Lower lobe of right lung (tissue), 2 donors: ENCODE measurements around the gene NOBOX. TPM values are rescaled to one million over a fixed set of nuclear protein-coding genes. Genes with fewer than 3 reads are reported as not detected.
"Not testable (repeated sequence)": the region's sequence is repeated elsewhere in the genome, so short reads cannot be mapped to it uniquely, and the experiment has no call there.

Source experiments
- ATAC-seq, 2 donors: fragments of 200-7000 bp; cut with Tn5 transposase; one replicate each; pipeline ENCODE4 v1.9.1; 2020 to 2022; ENCODE audit warnings: mild to moderate bottlenecking in 2 of 2, moderate library complexity in 2 of 2
- DNase-seq: peaks from one replicate; pipeline ENCODE4 v3.0.0-alpha.2; 2020
- H3K27ac ChIP-seq: fragments of 200-600 bp; one replicate; pipeline ENCODE4 v1.8.0; 2022
- H3K27me3 ChIP-seq: fragments of 200-600 bp; one replicate; pipeline ENCODE4 v1.8.0; 2022; ENCODE audit warnings: low read depth
- H3K36me3 ChIP-seq: fragments of 200-600 bp; one replicate; pipeline ENCODE4 v1.8.0; 2022; ENCODE audit warnings: mild to moderate bottlenecking
- H3K4me1 ChIP-seq: fragments of 200-600 bp; one replicate; pipeline ENCODE4 v1.8.0; 2022
- H3K4me3 ChIP-seq: fragments of 200-600 bp; one replicate; pipeline ENCODE4 v1.8.0; 2022; ENCODE audit warnings: mild to moderate bottlenecking
- H3K9me3 ChIP-seq: fragments of 200-600 bp; one replicate; pipeline ENCODE4 v1.8.0; 2022
- intact Hi-C: fragments of 100-400 bp; cut with DNase I; formaldehyde crosslinking; loops from one replicate; pipeline ENCODE4 v1.11.0; 2022
- total RNA-seq: library from RNA; stranded (reverse); fragmentation: NEBNext Ultra II Directional; extraction: Animal tissue kit (Norgen Biotek cat#: 25700); gene quantifications from one replicate; pipeline ENCODE4 v1.2.1, GENCODE V29; 2021
- TF ChIP-seq, protein P1 (sequence below): fragments of 200-600 bp; IDR thresholded peaks from one replicate; pipeline ENCODE4 v1.8.0; 2022; ENCODE audit warnings: antibody characterized with exemption, mild to moderate bottlenecking
- donor health status: DM: no; HTN: yes; CAD: no; lungs with severe emphysema.

Gene NOBOX
- total RNA-seq, 1 donor from 2014 or later, result not detected

DNA sequence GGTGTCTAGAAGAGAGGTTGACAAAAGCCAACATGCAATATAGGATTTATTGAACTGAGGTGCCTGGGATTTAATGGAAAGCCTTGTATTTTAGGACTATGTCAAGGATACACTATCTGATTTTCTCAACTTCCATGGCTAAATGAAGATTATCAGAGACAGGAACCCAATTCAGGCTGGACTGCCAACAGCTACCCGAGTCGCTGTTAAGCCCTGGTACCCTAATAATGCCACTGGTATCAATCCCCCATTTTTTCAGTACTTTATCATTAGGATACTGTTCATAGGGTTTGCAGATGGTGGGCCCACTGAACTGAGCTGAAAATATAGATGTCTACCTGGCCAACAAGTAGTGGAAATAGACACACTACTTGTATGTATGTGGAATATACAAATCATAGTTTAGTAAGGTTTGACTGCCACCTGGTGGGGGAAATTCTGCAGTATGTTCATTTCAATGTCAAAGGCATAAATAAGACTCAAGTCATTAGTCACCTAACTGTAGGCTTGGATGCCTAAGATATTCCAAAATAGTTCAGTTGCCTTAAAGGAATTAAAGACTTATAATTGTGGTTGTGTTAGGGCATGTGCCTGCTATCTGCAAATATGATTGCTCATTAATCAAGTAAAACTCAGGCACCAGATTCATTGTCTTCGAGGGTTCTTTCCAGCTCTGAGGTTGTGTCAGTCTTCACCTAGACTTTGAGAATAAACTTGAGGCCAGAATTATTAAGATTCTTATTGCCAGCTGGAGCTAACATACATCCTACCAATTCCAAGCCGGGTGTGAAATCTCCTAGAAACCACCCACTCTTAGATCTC, 34.1 kb upstream of the NOBOX start:
- DNase-seq (no peak), ATAC-seq (peak in 1 of 2 donors; percentile 56)
- TF ChIP-seq, protein P1, sequence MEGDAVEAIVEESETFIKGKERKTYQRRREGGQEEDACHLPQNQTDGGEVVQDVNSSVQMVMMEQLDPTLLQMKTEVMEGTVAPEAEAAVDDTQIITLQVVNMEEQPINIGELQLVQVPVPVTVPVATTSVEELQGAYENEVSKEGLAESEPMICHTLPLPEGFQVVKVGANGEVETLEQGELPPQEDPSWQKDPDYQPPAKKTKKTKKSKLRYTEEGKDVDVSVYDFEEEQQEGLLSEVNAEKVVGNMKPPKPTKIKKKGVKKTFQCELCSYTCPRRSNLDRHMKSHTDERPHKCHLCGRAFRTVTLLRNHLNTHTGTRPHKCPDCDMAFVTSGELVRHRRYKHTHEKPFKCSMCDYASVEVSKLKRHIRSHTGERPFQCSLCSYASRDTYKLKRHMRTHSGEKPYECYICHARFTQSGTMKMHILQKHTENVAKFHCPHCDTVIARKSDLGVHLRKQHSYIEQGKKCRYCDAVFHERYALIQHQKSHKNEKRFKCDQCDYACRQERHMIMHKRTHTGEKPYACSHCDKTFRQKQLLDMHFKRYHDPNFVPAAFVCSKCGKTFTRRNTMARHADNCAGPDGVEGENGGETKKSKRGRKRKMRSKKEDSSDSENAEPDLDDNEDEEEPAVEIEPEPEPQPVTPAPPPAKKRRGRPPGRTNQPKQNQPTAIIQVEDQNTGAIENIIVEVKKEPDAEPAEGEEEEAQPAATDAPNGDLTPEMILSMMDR, result peak; percentile 54
- intact Hi-C loops, result no loop called here
- H3K9me3 ChIP-seq, result no peaks in the 10 kb centered on the region
- no peaks in the 10 kb centered on the region for H3K27me3 ChIP-seq
- H3K36me3 ChIP-seq, result no peaks in the 10 kb centered on the region
- no peak overlapping the region for H3K4me3 ChIP-seq
- no peaks in the 10 kb centered on the region for H3K4me1 ChIP-seq
- no peak overlapping the region for H3K27ac ChIP-seq

- intact Hi-C loops, result no loop called here
- Histone ChIP-seq H3K4me3 (no peak overlapping the region), H3K27me3 (no peaks in the 10 kb centered on the region), H3K4me1 (no peaks in the 10 kb centered on the region), H3K9me3 (no peaks in the 10 kb centered on the region), H3K36me3 (no peaks in the 10 kb centered on the region), H3K27ac (no peak overlapping the region)
- DNase-seq, result no peak
- TF ChIP-seq, protein P1, result no peak
- no peak for ATAC-seq
Observed at GRCh38 chr7:144436500-144436899, 33.0 kb upstream of the NOBOX start.

- intact Hi-C loops, result no loop called here
- ATAC-seq (no peak), DNase-seq (no peak)
- Histone ChIP-seq H3K27ac (no peak overlapping the region), H3K27me3 (no peaks in the 10 kb centered on the region), H3K4me1 (no peaks in the 10 kb centered on the region), H3K4me3 (no peak overlapping the region), H3K9me3 (no peaks in the 10 kb centered on the region), H3K36me3 (no peaks in the 10 kb centered on the region)
- TF ChIP-seq, protein P1, result no peak
Observed at GRCh38 chr7:144428431-144428830, 24.9 kb upstream of the NOBOX start.

DNA sequence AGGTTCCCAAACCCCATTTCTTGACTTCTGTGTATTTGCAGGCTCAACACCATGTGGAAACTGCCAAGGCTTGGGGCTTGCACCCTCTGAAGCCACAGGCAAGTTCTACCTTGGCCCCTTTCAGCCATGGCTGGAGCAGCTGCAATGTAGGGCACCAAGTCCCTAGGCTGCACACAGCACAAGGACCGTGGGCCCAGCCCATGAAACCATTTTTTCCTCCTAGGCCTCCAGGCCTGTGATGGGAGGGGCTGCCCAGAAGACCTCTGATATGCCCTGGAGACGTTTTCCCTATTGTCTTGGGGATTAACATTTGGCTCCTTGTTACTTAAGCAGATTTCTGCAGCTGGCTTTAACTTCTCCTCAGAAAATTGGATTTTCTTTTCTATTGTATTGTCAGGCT, 24.0 kb upstream of the NOBOX start:
- ATAC-seq, H3K27me3 ChIP-seq, H3K36me3 ChIP-seq, H3K4me3 ChIP-seq, H3K4me1 ChIP-seq, H3K27ac ChIP-seq, intact Hi-C loops, DNase-seq, H3K9me3 ChIP-seq: not testable (repeated sequence)

DNA sequence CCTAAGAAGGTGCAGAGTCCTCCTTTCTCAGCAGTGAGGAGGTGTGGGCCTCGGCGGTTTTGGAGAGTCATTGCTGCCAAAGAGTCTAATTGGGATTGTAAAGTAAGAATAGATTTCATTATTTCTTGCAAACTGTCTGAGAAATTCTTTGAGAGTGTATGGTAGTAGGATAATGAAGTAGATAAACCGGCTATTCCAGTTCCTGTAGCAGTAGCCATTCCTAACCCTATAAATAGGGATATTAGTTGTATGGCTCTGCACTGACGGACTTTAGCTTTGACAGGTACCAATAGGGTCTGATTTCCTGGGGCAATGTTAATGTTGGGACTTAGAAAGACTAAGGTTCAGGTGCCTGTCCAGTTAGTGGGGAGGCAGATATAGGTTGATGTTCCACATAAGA, 15.4 kb upstream of the NOBOX start:
- H3K27me3 ChIP-seq, H3K27ac ChIP-seq, H3K4me1 ChIP-seq, ATAC-seq, H3K4me3 ChIP-seq, intact Hi-C loops, H3K9me3 ChIP-seq, H3K36me3 ChIP-seq, DNase-seq: not testable (repeated sequence)

DNA sequence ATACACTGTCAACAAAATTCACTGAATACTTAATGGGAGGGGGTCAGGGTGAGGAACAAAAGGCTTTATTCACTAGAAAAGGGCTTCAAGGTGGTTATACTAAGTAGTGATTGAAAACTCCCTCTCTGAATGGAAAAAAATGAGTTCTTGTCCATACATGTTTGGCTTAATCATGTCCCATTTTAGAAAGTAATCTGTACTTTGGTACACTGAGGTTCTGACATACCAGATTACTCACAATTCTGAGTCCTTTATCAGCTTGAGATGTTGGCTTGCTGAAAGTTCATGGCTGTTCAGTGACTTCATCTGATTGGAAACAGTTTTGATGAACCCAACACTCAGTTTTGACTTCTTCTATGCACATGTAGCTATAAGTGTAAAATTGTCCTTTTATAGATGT, 12.8 kb upstream of the NOBOX start:
- no peak for ATAC-seq
- H3K36me3 ChIP-seq, result no peaks in the 10 kb centered on the region
- intact Hi-C loops, result no loop called here

More for the DNA sequence above, 12.8 kb upstream of the NOBOX start:
- H3K9me3 ChIP-seq, result no peaks in the 10 kb centered on the region
- no peak overlapping the region for H3K4me3 ChIP-seq
- H3K4me1 ChIP-seq, result no peaks in the 10 kb centered on the region
- no peak for DNase-seq
- TF ChIP-seq, protein P1, result no peak
- no peak overlapping the region for H3K27ac ChIP-seq
- no peaks in the 10 kb centered on the region for H3K27me3 ChIP-seq
